Lower lobe of right lung (tissue), 2 donors: ENCODE results near the gene HS6ST3. TPM values are rescaled to one million over a fixed set of nuclear protein-coding genes. Genes with fewer than 3 reads are reported as not detected.

ENCODE experiments used
- ATAC-seq, 2 donors: fragments of 200-7000 bp; cut with Tn5 transposase; one replicate each; pipeline ENCODE4 v1.9.1; 2020 to 2022; ENCODE audit warnings: mild to moderate bottlenecking in 2 of 2, moderate library complexity in 2 of 2
- DNase-seq: peaks from one replicate; pipeline ENCODE4 v3.0.0-alpha.2; 2020
- H3K27ac ChIP-seq: fragments of 200-600 bp; one replicate; pipeline ENCODE4 v1.8.0; 2022
- H3K27me3 ChIP-seq: fragments of 200-600 bp; one replicate; pipeline ENCODE4 v1.8.0; 2022; ENCODE audit warnings: low read depth
- H3K36me3 ChIP-seq: fragments of 200-600 bp; one replicate; pipeline ENCODE4 v1.8.0; 2022; ENCODE audit warnings: mild to moderate bottlenecking
- H3K4me1 ChIP-seq: fragments of 200-600 bp; one replicate; pipeline ENCODE4 v1.8.0; 2022
- H3K4me3 ChIP-seq: fragments of 200-600 bp; one replicate; pipeline ENCODE4 v1.8.0; 2022; ENCODE audit warnings: mild to moderate bottlenecking
- H3K9me3 ChIP-seq: fragments of 200-600 bp; one replicate; pipeline ENCODE4 v1.8.0; 2022
- intact Hi-C: fragments of 100-400 bp; cut with DNase I; formaldehyde crosslinking; loops from one replicate; pipeline ENCODE4 v1.11.0; 2022
- total RNA-seq: library from RNA; stranded (reverse); fragmentation: NEBNext Ultra II Directional; extraction: Animal tissue kit (Norgen Biotek cat#: 25700); gene quantifications from one replicate; pipeline ENCODE4 v1.2.1, GENCODE V29; 2021
- TF ChIP-seq, protein P1 (sequence below): fragments of 200-600 bp; IDR thresholded peaks from one replicate; pipeline ENCODE4 v1.8.0; 2022; ENCODE audit warnings: antibody characterized with exemption, mild to moderate bottlenecking
- donor health status: DM: no; HTN: yes; CAD: no; lungs with severe emphysema.

Gene HS6ST3
- total RNA-seq, 1 donor from 2014 or later: 0.06 TPM

DNA sequence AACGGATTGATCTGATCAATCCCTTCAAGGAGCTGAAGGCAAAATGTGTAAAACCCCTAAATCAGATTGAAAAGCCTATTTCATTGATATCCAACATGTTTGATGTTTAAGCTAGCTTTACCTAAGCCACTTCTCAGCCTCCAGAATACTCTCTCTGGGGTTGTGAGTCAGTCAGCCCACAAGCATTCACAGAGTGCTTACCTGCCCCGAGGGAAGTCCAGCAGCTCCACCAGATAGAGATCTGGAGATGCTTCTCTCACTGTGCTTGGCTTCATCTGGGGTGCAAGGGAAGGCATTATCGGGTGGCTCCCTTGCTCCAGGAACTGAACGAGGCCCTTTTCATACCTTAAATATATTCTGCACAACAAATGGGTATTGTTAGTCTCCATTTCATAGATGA is 744.7 kb downstream of the HS6ST3 start:
- no peak for DNase-seq
- no peaks in the 10 kb centered on the region for H3K9me3 ChIP-seq
- no peak overlapping the region for H3K27ac ChIP-seq
- TF ChIP-seq, protein P1, sequence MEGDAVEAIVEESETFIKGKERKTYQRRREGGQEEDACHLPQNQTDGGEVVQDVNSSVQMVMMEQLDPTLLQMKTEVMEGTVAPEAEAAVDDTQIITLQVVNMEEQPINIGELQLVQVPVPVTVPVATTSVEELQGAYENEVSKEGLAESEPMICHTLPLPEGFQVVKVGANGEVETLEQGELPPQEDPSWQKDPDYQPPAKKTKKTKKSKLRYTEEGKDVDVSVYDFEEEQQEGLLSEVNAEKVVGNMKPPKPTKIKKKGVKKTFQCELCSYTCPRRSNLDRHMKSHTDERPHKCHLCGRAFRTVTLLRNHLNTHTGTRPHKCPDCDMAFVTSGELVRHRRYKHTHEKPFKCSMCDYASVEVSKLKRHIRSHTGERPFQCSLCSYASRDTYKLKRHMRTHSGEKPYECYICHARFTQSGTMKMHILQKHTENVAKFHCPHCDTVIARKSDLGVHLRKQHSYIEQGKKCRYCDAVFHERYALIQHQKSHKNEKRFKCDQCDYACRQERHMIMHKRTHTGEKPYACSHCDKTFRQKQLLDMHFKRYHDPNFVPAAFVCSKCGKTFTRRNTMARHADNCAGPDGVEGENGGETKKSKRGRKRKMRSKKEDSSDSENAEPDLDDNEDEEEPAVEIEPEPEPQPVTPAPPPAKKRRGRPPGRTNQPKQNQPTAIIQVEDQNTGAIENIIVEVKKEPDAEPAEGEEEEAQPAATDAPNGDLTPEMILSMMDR: no peak
- no peaks in the 10 kb centered on the region for H3K4me1 ChIP-seq
- ATAC-seq: no peak
- intact Hi-C loops: no loop called here
- no peaks in the 10 kb centered on the region for H3K36me3 ChIP-seq
- H3K4me3 ChIP-seq: no peak overlapping the region
- no peaks in the 10 kb centered on the region for H3K27me3 ChIP-seq

DNA sequence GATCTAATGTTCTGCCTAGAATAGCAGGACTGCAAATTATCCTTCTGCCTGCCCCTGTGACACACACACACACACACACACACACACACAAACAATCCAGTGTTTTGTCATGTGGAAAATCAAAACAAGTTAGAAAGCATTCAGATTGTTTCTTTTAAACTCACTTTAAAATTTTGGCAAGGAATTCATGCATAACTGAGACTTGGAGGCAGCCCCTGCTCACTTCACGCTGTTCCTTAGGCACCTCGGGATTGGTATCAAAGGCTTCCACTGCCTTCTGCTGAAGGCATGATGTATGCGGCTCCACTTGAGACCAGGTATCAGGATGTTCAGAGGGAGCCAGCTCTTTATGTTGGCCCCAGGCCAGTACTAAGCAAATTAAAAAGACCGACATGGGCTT is 745.6 kb downstream of the HS6ST3 start:
- intact Hi-C loops: no loop called here
- DNase-seq (no peak), ATAC-seq (no peak)
- Histone ChIP-seq H3K27ac (no peak overlapping the region), H3K27me3 (no peaks in the 10 kb centered on the region), H3K9me3 (no peaks in the 10 kb centered on the region), H3K36me3 (no peaks in the 10 kb centered on the region), H3K4me3 (no peak overlapping the region), H3K4me1 (no peaks in the 10 kb centered on the region)
- TF ChIP-seq, protein P1: no peak

- Histone ChIP-seq H3K4me3 (no peak overlapping the region), H3K27me3 (no peaks in the 10 kb centered on the region), H3K4me1 (no peaks in the 10 kb centered on the region), H3K27ac (no peak overlapping the region), H3K36me3 (no peaks in the 10 kb centered on the region), H3K9me3 (no peaks in the 10 kb centered on the region)
- DNase-seq (no peak), ATAC-seq (no peak)
- intact Hi-C loops: no loop called here
- TF ChIP-seq, protein P1: no peak
These were observed 746.8 kb downstream of the HS6ST3 start for GRCh38 chr13:96836733-96837132.

GRCh38 chr13:96837809-96838208 is 747.9 kb downstream of the HS6ST3 start:
- Histone ChIP-seq H3K4me3 (no peak overlapping the region), H3K27ac (no peak overlapping the region), H3K27me3 (no peaks in the 10 kb centered on the region), H3K4me1 (no peaks in the 10 kb centered on the region), H3K9me3 (no peaks in the 10 kb centered on the region), H3K36me3 (no peaks in the 10 kb centered on the region)
- ATAC-seq (no peak), DNase-seq (no peak)
- TF ChIP-seq, protein P1: no peak
- intact Hi-C loops: no loop called here

- no peaks in the 10 kb centered on the region for H3K27me3 ChIP-seq
- ATAC-seq (no peak), DNase-seq (no peak)
- no peaks in the 10 kb centered on the region for H3K36me3 ChIP-seq
- no peak overlapping the region for H3K4me3 ChIP-seq
- TF ChIP-seq, protein P1: no peak
- H3K27ac ChIP-seq: no peak overlapping the region
- H3K4me1 ChIP-seq: no peaks in the 10 kb centered on the region
- intact Hi-C loops: no loop called here
- no peaks in the 10 kb centered on the region for H3K9me3 ChIP-seq
These were observed 754.3 kb downstream of the HS6ST3 start for GRCh38 chr13:96844195-96844594.

DNA sequence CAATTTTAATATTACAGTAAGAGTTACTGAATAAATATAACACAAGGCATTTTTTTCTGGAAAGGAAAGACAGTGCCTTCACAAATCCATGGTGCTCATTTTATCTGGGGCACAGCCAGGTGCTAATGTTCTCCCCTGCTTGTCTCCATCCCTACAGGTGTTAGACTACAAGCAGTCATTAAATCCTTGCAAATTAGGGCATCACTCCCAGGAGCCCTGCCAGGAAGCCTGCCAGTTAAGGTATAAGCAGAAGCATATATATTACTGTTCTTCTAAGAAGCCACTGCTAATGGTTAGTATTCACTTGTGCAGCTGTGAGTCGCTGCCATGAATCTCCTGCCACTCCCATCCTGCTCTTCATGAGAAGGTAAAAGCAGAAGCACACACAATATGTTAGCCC is 754.7 kb downstream of the HS6ST3 start:
- no peak overlapping the region for H3K27ac ChIP-seq
- intact Hi-C loops: no loop called here
- no peaks in the 10 kb centered on the region for H3K36me3 ChIP-seq
- no peaks in the 10 kb centered on the region for H3K9me3 ChIP-seq
- H3K4me3 ChIP-seq: no peak overlapping the region
- H3K4me1 ChIP-seq: no peaks in the 10 kb centered on the region
- no peaks in the 10 kb centered on the region for H3K27me3 ChIP-seq
- ATAC-seq (no peak), DNase-seq (no peak)
- TF ChIP-seq, protein P1: no peak
